HepG2 (cell line): ENCODE data around the gene RPS10. TPM values are rescaled to one million over a fixed set of nuclear protein-coding genes. Genes with fewer than 3 reads are reported as not detected.

Experiments
- ATAC-seq: fragments of 200-7000 bp; cut with Tn5 transposase; 3 replicates; pipeline ENCODE4 v1.9.1; 2020; ENCODE audit warnings: mild to moderate bottlenecking, moderate library complexity
- BruUV-seq: library from RNA; stranded (reverse); fragments of 400-500 nt; replicated peaks from 2 replicates; lab custom pipeline; 2021; lab: Mats Ljungman, UMichigan
- CTCF ChIA-PET: fragments of 300-600 bp; formaldehyde crosslinking; extraction: SDS; loops from one replicate; lab custom pipeline; 2021; ENCODE audit warnings: low total read pairs, inconsistent platforms, low intra/inter-chr PET ratio; lab: Yijun Ruan, JAX
- POLR2A ChIA-PET: fragments of 350-600 bp; sonication (Branson Sonifier 250); formaldehyde crosslinking; loops from one replicate; lab custom pipeline; 2020; ENCODE audit warnings: antibody characterized with exemption, inconsistent platforms; lab: Yijun Ruan, JAX
- DNase-seq: peaks from one replicate; pipeline ENCODE4 v3.0.0-alpha.2; 2015; ENCODE audit warnings: low spot score
- FAIRE-seq: peaks from 3 replicates; lab custom pipeline; 2011; peaks lifted over from hg19 to GRCh38; lab: Jason Lieb, UNC
- H2AFZ ChIP-seq: one replicate; pipeline ENCODE4 v1.6.1; 2011; ENCODE audit warnings: low read length, inconsistent platforms
- H3K27ac ChIP-seq: fragments of 300-600 bp; 3 replicates; pipeline ENCODE4 v1.8.0; 2011; ENCODE audit warnings: mixed run types, mild to moderate bottlenecking, mixed read lengths, low read length, inconsistent platforms; ENCODE audit not compliant: insufficient read depth; ENCODE audit errors: extremely low read length
- H3K27me3 ChIP-seq, 2 experiments: fragments of 200-600 bp in 1 of 2; 2 replicates in 1 of 2; 3 replicates in 1 of 2; pipeline versions ENCODE4 v1.6.0 to v1.8.0; 2011; ENCODE audit warnings: low read length in 2 of 2, mild to moderate bottlenecking in 2 of 2, moderate library complexity in 2 of 2, inconsistent platforms in 1 of 2; ENCODE audit not compliant: insufficient read depth in 2 of 2, control insufficient read depth in 1 of 2
- H3K36me3 ChIP-seq, 2 experiments: fragments of 200-600 bp in 1 of 2; replicated peaks in 1 of 2; 2 replicates in 1 of 2; 3 replicates in 1 of 2; pipeline versions ENCODE4 v1.5.1 to v1.8.0; 2011; ENCODE audit warnings: low read length in 2 of 2, inconsistent platforms in 1 of 2; ENCODE audit not compliant: insufficient read depth in 2 of 2, control insufficient read depth in 1 of 2
- H3K4me1 ChIP-seq: 2 replicates; pipeline ENCODE4 v1.5.1; 2012; ENCODE audit warnings: low read length, inconsistent platforms; ENCODE audit not compliant: insufficient read depth
- H3K4me2 ChIP-seq: 2 replicates; pipeline ENCODE4 v1.6.0; 2011; ENCODE audit warnings: low read depth, low read length, inconsistent platforms
- H3K4me3 ChIP-seq, 3 experiments: fragments of 200-600 bp in 1 of 3; sonication (generic), shearing (Covaris generic) in 1 of 3; replicated peaks in 1 of 3; 2 replicates each; pipeline ENCODE4 v1.5.1; 2011 to 2016; ENCODE audit warnings: low read length in 3 of 3, inconsistent platforms in 2 of 3, low read depth in 2 of 3, mild to moderate bottlenecking in 2 of 3, control low read depth in 1 of 3, mixed read lengths in 1 of 3; ENCODE audit not compliant: insufficient read depth in 1 of 3
- H3K79me2 ChIP-seq: one replicate; pipeline ENCODE4 v1.6.1; 2011; ENCODE audit warnings: low read length, inconsistent platforms; ENCODE audit not compliant: insufficient read depth
- H3K9ac ChIP-seq: 2 replicates; pipeline ENCODE4 v1.6.0; 2011; ENCODE audit warnings: mild to moderate bottlenecking, low read depth, low read length, inconsistent platforms; ENCODE audit not compliant: insufficient read depth
- H3K9me3 ChIP-seq: 2 replicates; pipeline ENCODE4 v1.5.1; 2012; ENCODE audit warnings: mild to moderate bottlenecking, low read length
- H4K20me1 ChIP-seq: 2 replicates; pipeline ENCODE4 v1.6.0; 2011; ENCODE audit warnings: inconsistent platforms, mild to moderate bottlenecking, low read length, moderate library complexity; ENCODE audit not compliant: insufficient read depth
- DR1 ChIP-seq: sonication (generic); formaldehyde crosslinking; IDR thresholded peaks from 2 replicates; pipeline ENCODE4 v1.8.0; 2021; ENCODE audit warnings: mild to moderate bottlenecking, missing genetic modification reagents, inconsistent platforms
- HNRNPL ChIP-seq: fragments of 200-400 bp; formaldehyde crosslinking; IDR thresholded peaks from 2 replicates; pipeline ENCODE4 v1.6.1; 2017; ENCODE audit warnings: mild to moderate bottlenecking, low read depth, low read length
- NKX3-1 ChIP-seq: sonication (generic); formaldehyde crosslinking; IDR thresholded peaks from 2 replicates; pipeline ENCODE4 v1.5.0; 2020; ENCODE audit warnings: missing genetic modification reagents
- PPARG ChIP-seq: conservative IDR thresholded peaks from 2 replicates; pipeline ENCODE4 v1.6.1; 2016; ENCODE audit warnings: missing biosample characterization, missing genetic modification reagents
- REXO4 ChIP-seq: sonication (generic); formaldehyde crosslinking; IDR thresholded peaks from 2 replicates; pipeline ENCODE4 v1.8.0; 2022; ENCODE audit warnings: missing genetic modification reagents, mild to moderate bottlenecking, borderline replicate concordance
- ZBTB43 ChIP-seq: sonication (generic); formaldehyde crosslinking; conservative IDR thresholded peaks from 2 replicates; pipeline ENCODE4 v1.4.0; 2020; ENCODE audit warnings: missing genetic modification reagents
- ZNF510 ChIP-seq: sonication (generic); formaldehyde crosslinking; IDR thresholded peaks from 2 replicates; pipeline ENCODE4 v1.4.0; 2020; ENCODE audit warnings: low read depth, mild to moderate bottlenecking, missing genetic modification reagents
- ZNF589 ChIP-seq: sonication (generic); formaldehyde crosslinking; conservative IDR thresholded peaks from 2 replicates; pipeline ENCODE4 v1.8.0; 2022; ENCODE audit warnings: mild to moderate bottlenecking, moderate library complexity, missing genetic modification reagents
- ZNF605 ChIP-seq: sonication (generic); formaldehyde crosslinking; IDR thresholded peaks from 2 replicates; pipeline ENCODE4 v1.8.0; 2022; ENCODE audit warnings: mild to moderate bottlenecking, missing genetic modification reagents
- ZNF768 ChIP-seq: sonication (generic); formaldehyde crosslinking; IDR thresholded peaks from 2 replicates; pipeline ENCODE4 v1.4.0; 2020; ENCODE audit warnings: missing genetic modification reagents
- ZNF776 ChIP-seq: sonication (generic); formaldehyde crosslinking; IDR thresholded peaks from 2 replicates; pipeline ENCODE4 v1.4.0; 2020; ENCODE audit warnings: mild to moderate bottlenecking, missing genetic modification reagents
- WGBS: methylation state at CpG from one replicate; pipeline ENCODE4 v1.1.6; 2017; ENCODE audit warnings: low lambda C conversion rate; 5-methylcytosine and 5-hydroxymethylcytosine counted together
- in situ Hi-C: cut with HindIII; loops from 2 replicates; pipeline ENCODE4 v1.10.0; 2017; ENCODE audit warnings: low pct_unique_long_range_greater_than_20kb; ENCODE audit not compliant: extremely low pct_ligation_motif_present
- intact Hi-C: fragments of 100-400 bp; cut with micrococcal nuclease; formaldehyde crosslinking; loops from one replicate; pipeline ENCODE4 v1.10.0; 2022; ENCODE audit not compliant: unreplicated experiment
- polyA plus RNA-seq, 8 experiments: library from polyadenylated mRNA; depleted of rRNA in 3 of 8; stranded (reverse) in 7 of 8; unstranded in 1 of 8; fragments of >200 nt; fragmentation: Illumina TruSeq in 4 of 8; extraction: Trizol in 4 of 8; gene quantifications; 2 replicates each; pipeline versions ENCODE4 v1.2.1 to v1.2.3, GENCODE V29; 2011 to 2016; ENCODE audit warnings: low read depth in 4 of 8, missing spikeins in 1 of 8, mixed read lengths in 1 of 8; ENCODE audit not compliant: insufficient read depth in 1 of 8
- total RNA-seq, 5 experiments: library from RNA; depleted of rRNA; stranded (reverse); fragments of >200 nt; fragmentation: Illumina TruSeq; extraction: Trizol; gene quantifications; 2 replicates each; pipeline ENCODE4 v1.2.3, GENCODE V29; 2016; ENCODE audit warnings: low read depth in 1 of 5

The RPS10 gene
- total and polyA plus RNA-seq, 2 of the 13 experiments (the other 11 are each of a cell fraction or from before 2014, with no cell fraction given), result 2,909 to 4,648 TPM

GRCh38 chr6:34466242-34467185, 40.6 kb upstream of the RPS10 start:
- Histone ChIP-seq H4K20me1 (peaks cover 2% of the 10 kb centered on the region; the same call in 1 of the 2 replicates), H3K9me3 (no peaks in the 10 kb centered on the region), H3K27me3 (peaks cover 13 to 41% of the 10 kb centered on the region in 2 experiments; a peak in 4 of 5 replicates), H3K4me2 (peak overlapping the region; percentile 54; the same call in 1 of the 2 replicates), H3K4me3 (peak overlapping the region in 1 of 3 experiments; percentile 44; a peak in 1 of 6 replicates), H3K79me2 (no peaks in the 10 kb centered on the region), H3K4me1 (peaks cover 18% of the 10 kb centered on the region), H3K9ac (no peak overlapping the region), H3K36me3 (no peaks in the 10 kb centered on the region), H3K27ac (no peak overlapping the region), H2AFZ (no peak overlapping the region)
- ATAC-seq (no peak), FAIRE-seq (no peak), DNase-seq (no peak)
- in situ Hi-C loops, result loop anchor here (10.0 kb wide), 1 partner anchor 138 kb away; no protein-coding TSS in a partner anchor
- WGBS, result 69% methylated on average over 13 of the region's 28 CpGs
- no TSS peak for BruUV-seq
- intact Hi-C loops, result no loop called here
- ChIA-PET POLR2A (no interaction called here), CTCF (no interaction called here)
- no peak for TF ChIP-seq ZNF589
- no peak for TF ChIP-seq REXO4 (CRISPR knock-in tag)
- TF ChIP-seq NKX3-1 (CRISPR knock-in tag), result no peak
- peak; percentile 72; the same call in 1 of the 2 replicates for TF ChIP-seq ZNF768 (CRISPR knock-in tag)
- TF ChIP-seq ZBTB43 (CRISPR knock-in tag), result no peak
- no peak for TF ChIP-seq ZNF510
- TF ChIP-seq DR1 (CRISPR knock-in tag), result no peak
- no peak for TF ChIP-seq ZNF776 (CRISPR knock-in tag)
- TF ChIP-seq PPARG (CRISPR knock-in tag), result no peak
- no peak for TF ChIP-seq ZNF605 (CRISPR knock-in tag)
- TF ChIP-seq HNRNPL, result 0 out of 2 replicates have a peak, but pooled peaks have one; percentile 65
